ENCODE measurements around the gene ITPRID1. TPM values are rescaled to one million over a fixed set of nuclear protein-coding genes. Genes with fewer than 3 reads are reported as not detected.

ITPRID1 gene
- total RNA-seq, 1 experiment from 2014 or later, result 1.2 TPM

- no peak overlapping the region for H2AK5ac ChIP-seq (ENCODE audit: insufficient read length, low read length)
- H3K79me1 ChIP-seq (ENCODE audit: insufficient read depth, low read depth, low read length, poor library complexity, severe bottlenecking), result no peaks in the 10 kb centered on the region
- Mint-ChIP-seq H3K36me3 (ENCODE audit: insufficient read depth in 1 of 3, low read depth in 3 of 3) (no peaks in the 10 kb centered on the region; a peak in 1 of 7 replicates), H3K27ac (no peak overlapping the region), H3K27me3 (ENCODE audit: low read depth) (no peaks in the 10 kb centered on the region), H3K4me3 (no peak overlapping the region), H3K9me3 (no peaks in the 10 kb centered on the region; a peak in 1 of 5 replicates), H3K4me1 (peaks cover 16 to 29% of the 10 kb centered on the region in 2 experiments)
- H2BK12ac ChIP-seq (ENCODE audit: insufficient read length, low read depth, low read length), result no peak overlapping the region
- WGBS (ENCODE audit: extremely low coverage, insufficient read length, low lambda C conversion rate), result no CpG with 5 or more reads among the region's 3 CpGs
- H3K23me2 ChIP-seq (ENCODE audit: insufficient read length, low read depth, low read length, poor library complexity, severe bottlenecking), result no peaks in the 10 kb centered on the region
- DNase-seq, result no peak
- peaks cover 10% of the 10 kb centered on the region for H3K4me1 ChIP-seq (ENCODE audit: insufficient read depth, low read length)
- H4K91ac ChIP-seq (ENCODE audit: insufficient read length, low read depth, low read length), result no peak overlapping the region
- no peak overlapping the region for H2BK20ac ChIP-seq (ENCODE audit: low read depth, low read length, poor library complexity, severe bottlenecking)
- no peak overlapping the region for H3K56ac ChIP-seq (ENCODE audit: insufficient read length, low read depth, low read length)
- no peaks in the 10 kb centered on the region for H3K27me3 ChIP-seq (ENCODE audit: insufficient read depth, low read length)
- no peak overlapping the region for H2BK120ac ChIP-seq (ENCODE audit: low read depth, low read length, poor library complexity, severe bottlenecking)
- no peak overlapping the region for H3T11ph ChIP-seq (ENCODE audit: low read length)
- H4K20me1 ChIP-seq (ENCODE audit: control insufficient read depth, insufficient read depth, insufficient read length), result no peaks in the 10 kb centered on the region
- H3K4ac ChIP-seq (ENCODE audit: low read depth, low read length), result no peak overlapping the region
- H3K9me3 ChIP-seq (ENCODE audit: control insufficient read depth, low read depth, low read length), result no peaks in the 10 kb centered on the region
- H2BK5ac ChIP-seq (ENCODE audit: insufficient read length, low read length), result no peak overlapping the region
- no peak overlapping the region for H3K9ac ChIP-seq (ENCODE audit: extremely low read depth, insufficient read length, low read length)
- no peak overlapping the region for H3K14ac ChIP-seq (ENCODE audit: insufficient read depth, low read length)
- no peak overlapping the region for H3K4me2 ChIP-seq (ENCODE audit: insufficient read depth, insufficient read length, low read length)
- no peak overlapping the region for H2BK15ac ChIP-seq (ENCODE audit: low read depth, low read length)
- H4K5ac ChIP-seq (ENCODE audit: insufficient read length, low read depth, low read length), result no peak overlapping the region
- TF ChIP-seq, protein P1, sequence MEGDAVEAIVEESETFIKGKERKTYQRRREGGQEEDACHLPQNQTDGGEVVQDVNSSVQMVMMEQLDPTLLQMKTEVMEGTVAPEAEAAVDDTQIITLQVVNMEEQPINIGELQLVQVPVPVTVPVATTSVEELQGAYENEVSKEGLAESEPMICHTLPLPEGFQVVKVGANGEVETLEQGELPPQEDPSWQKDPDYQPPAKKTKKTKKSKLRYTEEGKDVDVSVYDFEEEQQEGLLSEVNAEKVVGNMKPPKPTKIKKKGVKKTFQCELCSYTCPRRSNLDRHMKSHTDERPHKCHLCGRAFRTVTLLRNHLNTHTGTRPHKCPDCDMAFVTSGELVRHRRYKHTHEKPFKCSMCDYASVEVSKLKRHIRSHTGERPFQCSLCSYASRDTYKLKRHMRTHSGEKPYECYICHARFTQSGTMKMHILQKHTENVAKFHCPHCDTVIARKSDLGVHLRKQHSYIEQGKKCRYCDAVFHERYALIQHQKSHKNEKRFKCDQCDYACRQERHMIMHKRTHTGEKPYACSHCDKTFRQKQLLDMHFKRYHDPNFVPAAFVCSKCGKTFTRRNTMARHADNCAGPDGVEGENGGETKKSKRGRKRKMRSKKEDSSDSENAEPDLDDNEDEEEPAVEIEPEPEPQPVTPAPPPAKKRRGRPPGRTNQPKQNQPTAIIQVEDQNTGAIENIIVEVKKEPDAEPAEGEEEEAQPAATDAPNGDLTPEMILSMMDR (conservative IDR thresholded peaks at IDR 0.05), result no peak
- no peak overlapping the region for H4K8ac ChIP-seq (replicated peaks; ENCODE audit: insufficient read length, low read depth, low read length)
- no peak overlapping the region for H3K18ac ChIP-seq (ENCODE audit: insufficient read length, low read depth, low read length)
- H2AFZ ChIP-seq (ENCODE audit: low read length), result no peak overlapping the region
- no peaks in the 10 kb centered on the region for H3K79me2 ChIP-seq (ENCODE audit: insufficient read depth, low read length)
- H3K23ac ChIP-seq (ENCODE audit: insufficient read length, low read depth, low read length), result no peak overlapping the region
- no peak overlapping the region for H3K27ac ChIP-seq (ENCODE audit: insufficient read length, low read depth, low read length)
Observed at GRCh38 chr7:31495653-31496052, 18.2 kb upstream of the ITPRID1 start.
